Left lobe of liver (tissue), 2 donors: ENCODE measurements around the gene RASA2. TPM values are rescaled to one million over a fixed set of nuclear protein-coding genes. Genes with fewer than 3 reads are reported as not detected.

Source experiments
- ATAC-seq: fragments of 200-7000 bp; cut with Tn5 transposase; one replicate; pipeline ENCODE4 v1.9.1; 2020; ENCODE audit warnings: mild to moderate bottlenecking, moderate library complexity
- DNase-seq: peaks from one replicate; pipeline ENCODE4 v3.0.0-alpha.2; 2020; ENCODE audit warnings: low spot score
- total RNA-seq: library from RNA; stranded (reverse); gene quantifications from one replicate; pipeline ENCODE4 v1.2.1, GENCODE V29; 2021
- donor health status: DM: no; HTN: no; CAD: no; lungs with moderate emphysema.
- donor health status: DM: no; HTN: yes; CAD: no.

Gene RASA2, protein sequence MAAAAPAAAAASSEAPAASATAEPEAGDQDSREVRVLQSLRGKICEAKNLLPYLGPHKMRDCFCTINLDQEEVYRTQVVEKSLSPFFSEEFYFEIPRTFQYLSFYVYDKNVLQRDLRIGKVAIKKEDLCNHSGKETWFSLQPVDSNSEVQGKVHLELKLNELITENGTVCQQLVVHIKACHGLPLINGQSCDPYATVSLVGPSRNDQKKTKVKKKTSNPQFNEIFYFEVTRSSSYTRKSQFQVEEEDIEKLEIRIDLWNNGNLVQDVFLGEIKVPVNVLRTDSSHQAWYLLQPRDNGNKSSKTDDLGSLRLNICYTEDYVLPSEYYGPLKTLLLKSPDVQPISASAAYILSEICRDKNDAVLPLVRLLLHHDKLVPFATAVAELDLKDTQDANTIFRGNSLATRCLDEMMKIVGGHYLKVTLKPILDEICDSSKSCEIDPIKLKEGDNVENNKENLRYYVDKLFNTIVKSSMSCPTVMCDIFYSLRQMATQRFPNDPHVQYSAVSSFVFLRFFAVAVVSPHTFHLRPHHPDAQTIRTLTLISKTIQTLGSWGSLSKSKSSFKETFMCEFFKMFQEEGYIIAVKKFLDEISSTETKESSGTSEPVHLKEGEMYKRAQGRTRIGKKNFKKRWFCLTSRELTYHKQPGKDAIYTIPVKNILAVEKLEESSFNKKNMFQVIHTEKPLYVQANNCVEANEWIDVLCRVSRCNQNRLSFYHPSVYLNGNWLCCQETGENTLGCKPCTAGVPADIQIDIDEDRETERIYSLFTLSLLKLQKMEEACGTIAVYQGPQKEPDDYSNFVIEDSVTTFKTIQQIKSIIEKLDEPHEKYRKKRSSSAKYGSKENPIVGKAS
- total RNA-seq, result 3.7 TPM

DNA sequence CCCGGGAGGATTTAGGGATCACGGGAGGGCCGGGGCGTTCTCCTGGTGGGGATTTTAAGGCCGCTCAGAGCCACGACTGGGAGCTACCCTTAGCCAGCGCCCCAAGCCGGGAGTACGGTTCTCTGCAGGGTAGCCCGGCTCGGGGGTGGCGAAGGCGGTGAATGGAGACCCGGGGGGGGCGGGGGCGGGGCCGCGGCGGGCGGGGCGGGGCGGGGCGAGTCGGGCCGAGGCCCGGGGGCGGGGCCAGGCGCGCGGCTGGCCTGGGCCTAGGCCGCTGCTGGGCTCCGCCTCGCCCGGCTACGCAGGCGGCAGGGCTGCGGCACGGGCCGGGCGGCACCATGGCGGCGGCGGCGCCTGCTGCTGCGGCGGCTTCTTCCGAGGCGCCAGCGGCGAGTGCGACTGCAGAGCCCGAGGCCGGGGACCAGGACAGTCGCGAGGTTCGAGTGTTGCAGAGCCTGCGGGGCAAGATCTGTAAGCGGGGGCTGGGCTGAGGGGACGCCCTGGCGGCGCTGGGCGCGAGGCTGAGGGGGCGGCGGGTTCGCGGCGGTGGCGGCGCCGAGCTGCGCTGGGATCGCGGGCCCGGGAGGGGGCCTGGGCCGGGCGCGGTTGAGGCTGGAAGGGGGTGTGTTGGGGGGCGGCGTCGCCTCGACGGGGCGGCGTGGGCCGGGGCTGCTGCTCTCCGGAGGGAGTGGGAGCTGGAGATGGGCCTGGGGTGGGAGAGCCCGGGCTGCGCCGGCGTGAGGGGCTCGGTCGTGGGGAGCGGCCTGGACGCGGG lies at the start of gene RASA2:
TSS of gene RASA2 (plus strand) at position 282 of the 775 bp plus-strand sequence. CDS start at position 339, 57 bp downstream.
- peak; percentile 76 for DNase-seq

GRCh38 chr3:141439589-141439988 lies 47.2 kb upstream of the RASA2 start:
- no peak for DNase-seq
- no peak for ATAC-seq

More for the DNA sequence above, at the start of gene RASA2:
- peak; percentile 90 for ATAC-seq

- peak; percentile 4 for ATAC-seq
Observed at GRCh38 chr3:141440942-141441341, 45.9 kb upstream of the RASA2 start.

GRCh38 chr3:141441381-141442364 lies 45.2 kb upstream of the RASA2 start:
- ATAC-seq, result peak; percentile 94
- DNase-seq, result peak; percentile 65

More at GRCh38 chr3:141440942-141441341, 45.9 kb upstream of the RASA2 start:
- no peak for DNase-seq

- ATAC-seq (no peak), DNase-seq (no peak)
Observed at GRCh38 chr3:141442446-141442845, 44.4 kb upstream of the RASA2 start.

GRCh38 chr3:141442914-141443313 lies 43.9 kb upstream of the RASA2 start:
- no peak for ATAC-seq
- no peak for DNase-seq

- DNase-seq, result no peak
- ATAC-seq, result no peak
Observed at GRCh38 chr3:141444586-141445285, 42.1 kb upstream of the RASA2 start.

GRCh38 chr3:141445990-141446389 lies 40.8 kb upstream of the RASA2 start:
- ATAC-seq (no peak), DNase-seq (no peak)

DNA sequence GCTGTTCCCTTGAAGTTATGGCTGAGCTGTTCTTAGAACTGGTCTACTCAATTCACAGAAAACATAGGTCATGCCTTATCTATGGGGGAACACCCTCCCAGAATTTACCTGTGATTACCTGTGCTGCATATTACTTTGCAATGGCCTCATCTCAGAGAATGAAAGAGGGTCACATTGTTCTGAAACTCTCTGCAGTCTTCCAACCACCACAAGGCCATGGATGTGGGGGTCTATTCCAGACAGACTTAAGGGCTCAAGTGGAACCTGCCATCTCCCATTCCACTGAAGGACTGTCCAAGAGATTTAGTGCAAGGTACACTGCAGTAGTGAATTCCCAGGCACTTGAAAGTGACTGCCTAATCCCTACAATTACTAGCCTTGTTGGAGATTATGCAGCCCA lies 40.1 kb upstream of the RASA2 start:
- no peak for ATAC-seq
- DNase-seq, result no peak

DNA sequence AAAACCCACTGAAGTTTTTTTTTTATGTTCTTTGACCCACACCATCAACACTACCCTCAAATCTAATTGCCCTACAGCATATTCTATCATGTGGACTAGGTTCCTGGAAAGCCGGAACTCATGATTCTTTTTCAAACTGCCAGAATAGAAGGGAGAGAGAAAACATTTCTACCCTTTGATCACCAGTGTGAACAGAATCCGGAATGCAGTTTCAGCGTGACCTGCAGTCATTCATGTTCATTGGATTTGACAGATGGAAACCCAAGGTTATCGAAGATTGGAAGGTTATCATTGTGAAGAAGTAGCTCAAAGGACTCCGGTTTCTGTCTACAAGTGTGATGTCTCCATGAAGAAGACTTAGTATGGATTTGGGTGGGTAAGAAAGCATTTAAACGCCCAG lies 39.4 kb upstream of the RASA2 start:
- no peak for DNase-seq
- no peak for ATAC-seq

DNA sequence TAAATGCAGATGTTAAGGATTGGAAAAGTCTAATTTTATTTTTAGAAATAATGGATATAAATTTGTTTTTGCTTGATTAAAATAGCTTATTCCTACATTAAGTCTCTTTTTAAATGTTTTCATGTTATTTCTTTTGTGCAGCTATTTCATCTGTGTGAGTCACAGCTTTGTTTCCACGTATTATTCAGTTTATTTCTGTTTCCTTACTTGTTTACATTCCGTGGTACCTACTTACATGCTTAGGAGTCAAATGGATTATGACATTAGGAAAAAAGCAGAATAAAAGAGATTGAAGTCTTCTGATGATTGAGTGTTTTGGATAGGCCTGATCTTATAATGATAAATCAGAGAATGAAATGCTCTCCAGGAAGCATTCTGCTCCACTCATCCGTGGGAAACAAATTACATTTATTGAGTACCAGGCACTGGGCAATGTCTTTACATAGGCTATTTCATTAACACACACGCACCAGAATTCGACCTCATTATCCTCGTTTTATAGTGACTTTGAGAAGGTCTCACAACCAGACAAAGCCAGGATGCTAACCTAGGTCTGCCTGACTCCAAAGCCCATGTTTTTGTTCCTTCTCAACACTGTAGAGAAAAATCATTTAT lies 38.1 kb upstream of the RASA2 start:
- no peak for ATAC-seq
- DNase-seq, result no peak

GRCh38 chr3:141449424-141449823 lies 37.4 kb upstream of the RASA2 start:
- DNase-seq (no peak), ATAC-seq (no peak)

DNA sequence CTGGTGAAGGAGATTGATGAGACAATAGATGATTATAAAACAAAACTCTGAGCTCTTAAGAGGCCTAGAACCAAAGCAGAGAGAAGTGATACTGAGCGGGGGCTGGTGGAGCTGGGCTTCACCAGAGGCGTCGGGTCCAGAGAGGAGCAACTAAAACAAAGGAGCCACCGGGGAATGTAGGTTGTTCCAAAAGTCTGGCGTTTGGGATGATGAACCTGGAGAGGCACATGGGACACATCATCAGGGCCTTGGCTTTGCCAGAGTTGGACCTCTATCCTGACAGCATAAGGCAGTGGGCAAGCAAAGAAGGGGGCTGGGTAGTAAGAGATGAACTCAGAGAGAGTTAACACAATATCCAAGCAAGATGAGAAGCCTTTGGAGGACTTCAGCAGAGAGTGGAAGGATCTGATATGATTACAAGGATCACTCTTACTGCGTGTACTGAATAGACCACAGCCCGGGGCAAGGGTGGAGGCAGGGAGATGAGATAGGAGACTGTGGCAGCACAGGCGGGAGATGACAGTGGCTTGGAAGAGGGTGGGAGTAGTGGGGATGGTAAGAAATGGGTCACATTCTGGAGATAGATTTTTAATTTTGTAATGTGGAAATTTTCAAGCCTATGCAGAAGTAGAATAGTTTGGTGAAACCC lies 36.0 kb upstream of the RASA2 start:
- DNase-seq (no peak), ATAC-seq (no peak)

GRCh38 chr3:141452045-141452444 lies 34.8 kb upstream of the RASA2 start:
- DNase-seq, result no peak
- peak; percentile 81 for ATAC-seq

GRCh38 chr3:141452773-141453172 lies 34.1 kb upstream of the RASA2 start:
- DNase-seq (no peak), ATAC-seq (no peak)

DNA sequence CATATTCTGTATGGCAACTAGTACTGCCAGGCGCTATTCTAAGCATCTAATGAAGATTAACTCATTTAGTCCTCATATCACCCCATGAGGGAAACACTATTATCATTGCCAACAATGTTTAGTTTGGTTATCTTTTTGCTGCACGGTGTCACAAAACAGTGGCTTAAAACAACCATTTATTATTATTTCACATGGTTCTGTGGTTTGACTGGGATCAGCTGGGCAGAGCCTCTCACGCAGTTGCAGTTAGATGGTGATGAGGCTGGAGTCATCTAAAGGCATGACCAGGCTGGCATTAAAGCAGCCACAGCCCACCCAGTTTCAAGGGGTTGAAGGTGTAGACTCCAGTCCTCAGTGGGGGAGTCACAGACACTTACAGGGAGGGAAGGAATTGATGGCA lies 32.8 kb upstream of the RASA2 start:
- ATAC-seq (no peak), DNase-seq (no peak)

DNA sequence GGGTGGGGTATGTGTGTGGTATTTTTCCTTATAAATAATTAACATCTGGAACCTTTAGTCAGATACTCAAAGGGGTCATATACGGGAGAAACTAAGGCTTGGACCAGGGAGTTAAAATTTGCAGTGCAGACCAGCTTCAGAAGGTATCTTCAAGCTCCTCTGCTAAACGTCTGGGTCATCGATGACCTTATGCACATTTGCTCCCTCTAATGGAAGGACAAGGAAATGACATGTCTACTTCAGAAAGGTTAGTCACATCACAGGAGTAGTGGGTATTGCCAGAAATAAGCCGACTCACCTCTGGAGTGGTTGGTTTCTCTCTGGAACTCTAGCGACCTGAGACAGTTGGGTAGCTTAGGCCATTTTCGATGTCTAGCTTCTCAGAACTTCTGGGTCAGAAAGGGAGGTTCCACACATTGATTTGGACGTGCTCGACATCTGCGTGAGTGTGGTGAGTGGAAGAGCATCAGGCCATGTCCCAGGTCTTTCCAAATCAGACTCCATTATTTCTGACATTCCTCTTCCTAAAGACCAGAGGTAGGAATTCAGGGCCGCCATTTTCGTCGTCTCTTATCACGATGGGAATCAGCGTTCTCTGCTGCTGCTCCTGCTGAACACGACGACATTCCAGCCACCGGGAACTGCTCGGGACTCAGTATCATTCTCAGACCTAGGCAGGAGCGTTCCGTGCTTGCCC lies 31.8 kb upstream of the RASA2 start:
- ATAC-seq (peak; percentile 91), DNase-seq (no peak)
